Epithelial cell of alveolus of lung (primary cell): ENCODE results near the gene KDM7A. TPM values are rescaled to one million over a fixed set of nuclear protein-coding genes. Genes with fewer than 3 reads are reported as not detected.

Experiments used
- total RNA-seq: library from RNA; depleted of rRNA; stranded (reverse); fragments of >200 nt; gene quantifications from 2 replicates; pipeline ENCODE4 v1.2.1, GENCODE V29; 2015

KDM7A gene, protein sequence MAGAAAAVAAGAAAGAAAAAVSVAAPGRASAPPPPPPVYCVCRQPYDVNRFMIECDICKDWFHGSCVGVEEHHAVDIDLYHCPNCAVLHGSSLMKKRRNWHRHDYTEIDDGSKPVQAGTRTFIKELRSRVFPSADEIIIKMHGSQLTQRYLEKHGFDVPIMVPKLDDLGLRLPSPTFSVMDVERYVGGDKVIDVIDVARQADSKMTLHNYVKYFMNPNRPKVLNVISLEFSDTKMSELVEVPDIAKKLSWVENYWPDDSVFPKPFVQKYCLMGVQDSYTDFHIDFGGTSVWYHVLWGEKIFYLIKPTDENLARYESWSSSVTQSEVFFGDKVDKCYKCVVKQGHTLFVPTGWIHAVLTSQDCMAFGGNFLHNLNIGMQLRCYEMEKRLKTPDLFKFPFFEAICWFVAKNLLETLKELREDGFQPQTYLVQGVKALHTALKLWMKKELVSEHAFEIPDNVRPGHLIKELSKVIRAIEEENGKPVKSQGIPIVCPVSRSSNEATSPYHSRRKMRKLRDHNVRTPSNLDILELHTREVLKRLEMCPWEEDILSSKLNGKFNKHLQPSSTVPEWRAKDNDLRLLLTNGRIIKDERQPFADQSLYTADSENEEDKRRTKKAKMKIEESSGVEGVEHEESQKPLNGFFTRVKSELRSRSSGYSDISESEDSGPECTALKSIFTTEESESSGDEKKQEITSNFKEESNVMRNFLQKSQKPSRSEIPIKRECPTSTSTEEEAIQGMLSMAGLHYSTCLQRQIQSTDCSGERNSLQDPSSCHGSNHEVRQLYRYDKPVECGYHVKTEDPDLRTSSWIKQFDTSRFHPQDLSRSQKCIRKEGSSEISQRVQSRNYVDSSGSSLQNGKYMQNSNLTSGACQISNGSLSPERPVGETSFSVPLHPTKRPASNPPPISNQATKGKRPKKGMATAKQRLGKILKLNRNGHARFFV
- 3.4 and 3.5 TPM in 2 replicates for total RNA-seq

DNA sequence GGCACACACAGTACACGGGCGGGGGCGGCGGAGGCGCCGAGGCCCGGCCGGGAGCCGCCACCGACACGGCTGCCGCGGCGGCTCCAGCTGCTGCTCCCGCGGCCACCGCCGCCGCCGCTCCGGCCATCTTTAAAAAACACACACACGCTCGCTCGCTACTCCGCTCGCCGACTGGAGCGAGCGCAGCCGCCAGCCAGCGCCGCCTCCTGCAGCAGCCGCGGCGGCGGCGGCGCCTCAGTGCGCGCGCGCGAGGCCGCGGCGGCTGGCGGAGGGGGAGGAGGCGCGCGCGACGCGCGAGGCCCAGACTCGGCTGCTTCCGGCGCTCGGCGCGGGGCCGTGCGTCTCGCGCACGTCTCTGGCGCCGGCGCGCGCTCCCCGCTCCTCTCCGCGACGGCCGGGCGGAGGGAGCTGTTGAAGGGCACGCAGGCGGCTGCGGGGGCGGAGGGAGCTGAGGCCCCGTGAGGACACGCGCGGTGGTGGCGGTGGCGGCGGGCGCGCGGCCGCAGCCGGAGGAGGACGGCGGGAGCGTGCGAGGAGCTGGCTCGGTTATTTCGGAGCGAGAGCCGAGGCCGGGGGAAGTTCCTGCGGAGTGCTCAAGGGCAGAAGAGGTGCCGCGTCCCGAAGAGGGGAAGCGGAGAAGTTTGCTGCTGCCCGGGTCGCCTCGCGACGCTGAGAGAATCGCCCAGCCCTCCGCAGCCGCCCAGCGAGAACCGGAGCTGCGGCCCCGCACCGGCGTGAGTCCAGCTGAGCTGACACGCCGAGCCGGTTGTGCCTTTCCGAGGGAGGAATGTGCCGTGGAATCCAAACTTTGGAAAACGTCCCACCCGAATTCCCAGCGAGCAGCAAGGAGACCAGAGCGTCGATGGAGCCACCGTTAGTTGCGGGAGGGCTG lies at the start of gene KDM7A:
Gene KDM7A (minus strand): TSS at position 173 of the 892 bp plus-strand sequence. CDS start 46 bp downstream, at position 127.

DNA sequence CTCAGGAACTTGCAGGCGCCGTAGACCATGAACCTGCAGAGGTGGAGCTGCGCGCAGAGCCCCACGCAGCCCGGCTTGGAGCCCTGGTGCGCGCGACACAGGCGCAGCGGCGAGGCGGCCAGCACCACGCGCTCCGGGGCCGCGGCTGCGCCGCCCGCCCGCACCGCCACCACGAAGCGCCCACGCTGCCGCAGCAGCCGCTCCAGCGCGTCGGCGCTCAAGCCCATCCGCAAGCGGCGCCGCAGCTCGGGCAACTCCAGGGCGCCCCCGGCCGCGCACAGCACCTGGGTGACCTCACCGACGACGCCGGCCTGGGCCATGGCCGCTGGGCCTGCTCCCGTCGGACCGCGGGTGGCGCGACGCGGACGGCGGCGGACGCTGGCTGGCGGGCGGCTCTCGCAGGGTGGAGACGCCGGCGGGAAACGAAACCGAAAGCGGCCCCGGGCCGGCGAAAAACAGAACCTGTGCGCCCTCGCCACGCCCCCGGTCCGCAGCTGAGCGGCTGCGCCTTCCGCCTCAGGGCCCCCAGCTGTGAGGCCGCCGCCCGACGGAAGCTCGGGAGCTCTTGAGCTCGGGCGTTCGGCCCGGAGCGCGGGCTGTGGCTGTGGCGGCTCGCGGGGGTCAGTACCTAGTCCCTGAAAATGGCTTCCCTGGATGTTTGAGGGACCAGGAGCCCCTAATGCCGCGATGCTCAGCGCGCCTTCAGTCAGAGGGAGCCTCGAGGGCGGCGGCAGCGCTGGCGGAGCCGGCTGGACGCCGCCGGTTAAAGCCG lies 114.1 kb downstream of the KDM7A start, which contains the start of gene PARP12:
Gene PARP12 (minus strand): TSS at position 424 of the 772 bp plus-strand sequence. CDS start 104 bp downstream, at position 320.

Other genes starting within 250 kb of the KDM7A start
- 8.6 and 20.6 TPM in 2 replicates for gene PARP12, start 114.0 kb downstream of the KDM7A start, total RNA-seq
- 24.7 and 26.5 TPM in 2 replicates for gene SLC37A3, start 221.5 kb upstream of the KDM7A start, total RNA-seq
- not detected in 2 replicates for gene RAB19, start 227.1 kb upstream of the KDM7A start, total RNA-seq